ENCODE results near the gene MUS81.
A peak's percentile ranks its signal among the peaks of the same experiment; 100 is the strongest.

Gene MUS81

GRCh38 chr11:65892661-65893317 is 32.6 kb downstream of the MUS81 start:
- no peak for DNase-seq

- no peak for DNase-seq
These were observed 33.9 kb downstream of the MUS81 start for GRCh38 chr11:65894034-65894591.

- no peak for DNase-seq
These were observed 35.3 kb downstream of the MUS81 start for GRCh38 chr11:65895482-65895981.

GRCh38 chr11:65896034-65896999 is 36.1 kb downstream of the MUS81 start:
- DNase-seq, result no peak

GRCh38 chr11:65897020-65897471 is 36.8 kb downstream of the MUS81 start:
- no peak for DNase-seq

- no peak for DNase-seq
These were observed 38.6 kb downstream of the MUS81 start for GRCh38 chr11:65898656-65899355.

- DNase-seq, result peak; percentile 55
These were observed 39.3 kb downstream of the MUS81 start for GRCh38 chr11:65899356-65900124.

GRCh38 chr11:65900125-65900898 is 40.1 kb downstream of the MUS81 start, which contains the start of gene FOSL1:
FOSL1 (minus strand) TSS chr11:65900388; CDS start chr11:65900339, 49 bp downstream.
- DNase-seq, result peak; percentile 91

GRCh38 chr11:65900899-65901180 is 40.6 kb downstream of the MUS81 start:
- DNase-seq, result no peak

GRCh38 chr11:65903068-65903481 is 42.8 kb downstream of the MUS81 start:
- DNase-seq, result no peak

GRCh38 chr11:65903715-65904114 is 43.5 kb downstream of the MUS81 start:
- no peak for DNase-seq

- DNase-seq, result no peak
These were observed 46.4 kb downstream of the MUS81 start for GRCh38 chr11:65906602-65907001.

GRCh38 chr11:65907878-65908277 is 47.6 kb downstream of the MUS81 start:
- DNase-seq, result no peak

- DNase-seq, result no peak
These were observed 51.7 kb downstream of the MUS81 start for GRCh38 chr11:65911682-65912568.

GRCh38 chr11:65912845-65913244 is 52.6 kb downstream of the MUS81 start:
- DNase-seq, result no peak

- DNase-seq, result no peak
These were observed 55.0 kb downstream of the MUS81 start for GRCh38 chr11:65915101-65915820.

- no peak for DNase-seq
These were observed 55.6 kb downstream of the MUS81 start for GRCh38 chr11:65915821-65916251.

Data from activated CD4-positive, alpha-beta T cell treated with anti-CD3 and anti-CD28 coated beads for 1 hour (primary cell).